Thymus (tissue), 11 donors: ENCODE measurements around the gene HOMEZ. TPM values are rescaled to one million over a fixed set of nuclear protein-coding genes. Genes with fewer than 3 reads are reported as not detected.
"Not testable (repeated sequence)": the region's sequence is repeated elsewhere in the genome, so short reads cannot be mapped to it uniquely, and the experiment has no call there.

Experiments
- DNase-seq, 9 donors: peaks; one replicate each; pipeline ENCODE4 v3.0.0-alpha.2; 2013; ENCODE audit warnings: low spot score in 9 of 9, low read depth in 6 of 9, missing footprints in 1 of 9
- H3K27ac ChIP-seq, 2 donors: one replicate each; pipeline ENCODE4 v1.5.1; 2013; ENCODE audit warnings: control low read depth in 1 of 2, low read depth in 1 of 2, low read length in 1 of 2, mild to moderate bottlenecking in 1 of 2, moderate library complexity in 1 of 2
- H3K27me3 ChIP-seq, 2 donors: one replicate each; pipeline ENCODE4 v1.5.1; 2013; ENCODE audit warnings: low read length in 1 of 2; ENCODE audit not compliant: control insufficient read depth in 2 of 2, insufficient read depth in 1 of 2
- H3K36me3 ChIP-seq, 2 donors: one replicate each; pipeline ENCODE4 v1.5.1; 2013; ENCODE audit warnings: low read length in 1 of 2, mild to moderate bottlenecking in 1 of 2, moderate library complexity in 1 of 2; ENCODE audit not compliant: control insufficient read depth in 2 of 2, insufficient read depth in 2 of 2
- H3K4me1 ChIP-seq, 2 donors: one replicate each; pipeline ENCODE4 v1.5.1; 2013; ENCODE audit warnings: low read length in 2 of 2; ENCODE audit not compliant: control insufficient read depth in 2 of 2, insufficient read depth in 2 of 2
- H3K4me3 ChIP-seq, 2 donors: one replicate each; pipeline ENCODE4 v1.5.1; 2013; ENCODE audit warnings: low read length in 2 of 2, control low read depth in 1 of 2, mild to moderate bottlenecking in 1 of 2
- H3K9me3 ChIP-seq, 2 donors: one replicate each; pipeline ENCODE4 v1.5.1; 2013; ENCODE audit warnings: low read length in 1 of 2, mild to moderate bottlenecking in 1 of 2; ENCODE audit not compliant: control insufficient read depth in 2 of 2, insufficient read depth in 1 of 2
- WGBS: extraction: QIAGEN DNeasy Blood & Tissue Kit; methylation state at CpG from one replicate; pipeline ENCODE4 v1.1.7; 2013; 5-methylcytosine and 5-hydroxymethylcytosine counted together
- polyA plus RNA-seq: library from polyadenylated mRNA; stranded (reverse); fragments of 200-250 nt; gene quantifications from one replicate; pipeline ENCODE4 v1.2.3, GENCODE V29; 2013
- total RNA-seq: library from RNA; stranded (reverse); fragments of 120-200 nt; gene quantifications from one replicate; pipeline ENCODE4 v1.2.4, GENCODE V29; 2013
- donor health status: healthy.

HOMEZ gene
- total and polyA plus RNA-seq, 2 donors, result 10.2 to 10.6 TPM

GRCh38 chr14:23286902-23287479 is 1.1 kb upstream of the HOMEZ start:
- Histone ChIP-seq H3K4me1 (peaks cover 3 to 15% of the 10 kb centered on the region in 2 donors), H3K27me3 (no peaks in the 10 kb centered on the region), H3K4me3 (peak overlapping the region; percentile 80 to 92), H3K36me3 (peaks cover 0 to 4% of the 10 kb centered on the region in 2 donors), H3K27ac (peak overlapping the region; percentile 89 to 91), H3K9me3 (no peaks in the 10 kb centered on the region)
- 72% methylated on average over 6 of the region's 6 CpGs for WGBS
- DNase-seq, result no peak

GRCh38 chr14:23285530-23286019 is 357 bp downstream of the HOMEZ start:
- Histone ChIP-seq H3K27ac (peak overlapping the region; percentile 85 to 88), H3K4me3 (peak overlapping the region; percentile 80 to 92), H3K36me3 (peaks cover 0 to 4% of the 10 kb centered on the region in 2 donors), H3K4me1 (peaks cover 3 to 15% of the 10 kb centered on the region in 2 donors), H3K27me3 (no peaks in the 10 kb centered on the region), H3K9me3 (no peaks in the 10 kb centered on the region)
- DNase-seq, result no peak
- WGBS, result under 1% methylated on average over 22 of the region's 22 CpGs

DNA sequence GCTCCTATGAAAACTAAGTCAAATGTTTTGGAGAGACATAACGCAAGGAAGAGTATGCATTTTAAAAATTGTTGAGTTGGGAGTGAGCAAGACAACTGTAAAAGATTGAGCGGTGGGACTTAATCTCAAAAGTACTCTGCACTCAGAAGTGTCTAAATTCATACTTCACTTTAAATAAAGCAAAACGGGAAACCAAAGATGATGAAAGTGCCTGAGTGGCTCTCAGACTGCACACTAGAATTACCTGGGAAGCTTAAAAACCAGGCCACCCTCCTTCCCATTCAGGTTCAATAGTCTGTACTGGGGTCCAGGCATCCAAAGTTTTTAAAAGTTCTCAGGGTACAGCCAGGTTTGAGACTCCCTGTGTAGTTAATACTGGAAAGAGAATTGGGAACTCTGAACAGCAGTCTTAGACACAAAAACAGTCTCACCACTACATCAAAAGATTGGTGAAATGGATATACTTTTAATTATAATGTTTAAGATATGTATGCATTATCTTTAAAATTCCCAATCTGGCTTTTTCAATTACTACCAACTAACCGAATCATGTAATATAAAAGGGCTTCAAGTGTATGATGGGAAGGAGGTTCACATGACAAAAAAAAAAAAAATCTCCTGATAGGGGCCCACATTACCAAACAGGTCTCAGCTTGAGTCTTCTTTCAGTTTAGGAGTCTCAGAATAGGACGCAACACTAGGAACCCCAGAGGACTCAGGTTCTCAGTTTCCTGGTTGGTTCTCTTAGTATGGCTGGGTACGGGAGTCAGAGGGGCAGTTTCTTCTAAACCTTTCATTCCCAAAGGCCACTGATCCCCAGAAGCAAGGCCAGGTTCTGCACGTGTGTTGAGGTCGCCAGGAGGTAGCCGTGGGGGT is 1.0 kb downstream of the HOMEZ start:
- Histone ChIP-seq H3K9me3 (no peaks in the 10 kb centered on the region), H3K27ac (peak overlapping the region; percentile 85 to 88), H3K4me3 (peak overlapping the region; percentile 80 to 92), H3K4me1 (peaks cover 3 to 15% of the 10 kb centered on the region in 2 donors), H3K27me3 (no peaks in the 10 kb centered on the region), H3K36me3 (peaks cover 0 to 4% of the 10 kb centered on the region in 2 donors)
- 33% methylated on average over 9 of the region's 9 CpGs for WGBS
- DNase-seq, result peak in 3 of 9 donors; percentile 19 to 57 (median 23)

DNA sequence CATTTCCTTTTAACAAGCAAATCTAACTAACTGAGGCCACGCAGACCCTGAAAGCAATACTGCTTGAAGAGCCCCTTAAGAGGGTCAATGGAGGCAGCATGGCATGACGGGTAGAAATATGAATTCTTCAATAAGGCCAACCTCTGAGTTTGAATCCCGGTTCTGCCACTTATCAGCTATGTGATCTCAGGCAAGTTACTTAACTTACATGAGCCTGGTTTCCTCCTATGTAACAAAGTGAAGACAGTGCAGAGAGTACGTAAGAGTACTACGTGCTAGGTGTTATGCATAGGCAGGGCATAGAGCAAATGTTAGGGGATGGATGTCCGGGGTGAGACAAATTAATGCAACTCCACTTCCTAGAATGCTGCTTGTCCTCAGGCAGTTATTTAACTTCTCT is 4.7 kb downstream of the HOMEZ start:
- no peaks in the 10 kb centered on the region for H3K27me3 ChIP-seq
- peaks cover 0 to 7% of the 10 kb centered on the region in 2 donors for H3K4me1 ChIP-seq
- no peak overlapping the region for H3K27ac ChIP-seq
- 99% methylated on average over 6 of the region's 6 CpGs for WGBS
- no peak for DNase-seq
- H3K36me3 ChIP-seq, result peaks cover 4 to 5% of the 10 kb centered on the region in 2 donors
- H3K4me3 ChIP-seq, result no peak overlapping the region
- no peaks in the 10 kb centered on the region for H3K9me3 ChIP-seq

GRCh38 chr14:23277928-23278327 is 8.0 kb downstream of the HOMEZ start:
- H3K27ac ChIP-seq, H3K9me3 ChIP-seq, H3K27me3 ChIP-seq, H3K4me1 ChIP-seq, DNase-seq, H3K4me3 ChIP-seq, H3K36me3 ChIP-seq: not testable (repeated sequence)
- 97% methylated on average over 6 of the region's 6 CpGs for WGBS

DNA sequence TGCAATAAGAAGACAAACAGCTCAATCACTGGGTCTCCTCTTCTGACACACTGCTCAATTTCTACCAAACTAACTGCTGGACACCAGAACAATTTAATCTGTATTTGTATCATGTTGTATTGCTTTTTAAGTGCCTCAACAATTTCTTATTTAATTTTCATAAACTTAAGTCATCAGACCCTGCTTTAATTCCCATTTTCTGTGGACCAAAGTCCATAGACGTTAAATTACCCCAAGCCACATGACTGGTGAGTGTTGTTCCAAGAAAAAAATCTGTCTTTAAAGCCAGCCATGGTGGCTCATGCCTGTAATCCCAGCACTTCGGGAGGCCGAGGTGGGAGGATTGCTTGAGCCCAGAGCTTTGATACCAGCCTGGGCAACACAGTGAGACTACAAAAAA is 8.7 kb downstream of the HOMEZ start:
- H3K27ac ChIP-seq, result no peak overlapping the region

GRCh38 chr14:23275412-23275811 is 10.5 kb downstream of the HOMEZ start:
- H3K9me3 ChIP-seq, result no peaks in the 10 kb centered on the region
- DNase-seq, result no peak
- 94% methylated on average over 2 of the region's 2 CpGs for WGBS

More for the DNA sequence above, 8.7 kb downstream of the HOMEZ start:
- 95% methylated on average over 3 of the region's 3 CpGs for WGBS
- no peak overlapping the region for H3K4me3 ChIP-seq
- peaks cover under 1 to 10% of the 10 kb centered on the region in 2 donors for H3K36me3 ChIP-seq
- H3K4me1 ChIP-seq, result no peaks in the 10 kb centered on the region
- no peaks in the 10 kb centered on the region for H3K27me3 ChIP-seq
- DNase-seq, result no peak
- H3K9me3 ChIP-seq, result no peaks in the 10 kb centered on the region

DNA sequence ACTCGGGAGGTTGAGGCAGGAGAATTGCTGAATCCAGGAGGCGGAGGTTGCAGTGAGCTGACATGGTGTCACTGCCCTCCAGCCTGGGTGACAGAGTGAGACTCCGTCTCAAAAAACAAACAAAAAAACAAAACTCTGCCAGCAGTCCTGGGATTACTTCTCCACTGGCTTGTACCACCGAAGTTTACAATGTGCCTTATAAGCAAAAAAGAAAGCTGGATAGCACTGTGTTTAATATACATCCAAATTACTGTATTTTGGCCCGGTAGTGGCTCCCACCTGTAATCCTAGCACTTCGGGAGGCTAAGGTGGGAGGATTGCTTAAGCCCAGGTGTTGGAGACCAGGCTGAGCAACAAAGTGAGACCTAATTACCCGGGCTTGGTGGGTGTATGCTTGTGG is 16.7 kb downstream of the HOMEZ start:
- H3K9me3 ChIP-seq, result no peaks in the 10 kb centered on the region
- no peak for DNase-seq
- H3K27ac ChIP-seq, result no peak overlapping the region
- 96% methylated on average over 7 of the region's 7 CpGs for WGBS
- H3K4me3 ChIP-seq, result no peak overlapping the region
- H3K4me1 ChIP-seq, result no peaks in the 10 kb centered on the region
- no peaks in the 10 kb centered on the region for H3K27me3 ChIP-seq
- H3K36me3 ChIP-seq, result no peaks in the 10 kb centered on the region

More at GRCh38 chr14:23275412-23275811, 10.5 kb downstream of the HOMEZ start:
- Histone ChIP-seq H3K36me3 (peaks cover 0 to 10% of the 10 kb centered on the region in 2 donors), H3K27ac (no peak overlapping the region), H3K27me3 (no peaks in the 10 kb centered on the region), H3K4me3 (no peak overlapping the region), H3K4me1 (no peaks in the 10 kb centered on the region)

DNA sequence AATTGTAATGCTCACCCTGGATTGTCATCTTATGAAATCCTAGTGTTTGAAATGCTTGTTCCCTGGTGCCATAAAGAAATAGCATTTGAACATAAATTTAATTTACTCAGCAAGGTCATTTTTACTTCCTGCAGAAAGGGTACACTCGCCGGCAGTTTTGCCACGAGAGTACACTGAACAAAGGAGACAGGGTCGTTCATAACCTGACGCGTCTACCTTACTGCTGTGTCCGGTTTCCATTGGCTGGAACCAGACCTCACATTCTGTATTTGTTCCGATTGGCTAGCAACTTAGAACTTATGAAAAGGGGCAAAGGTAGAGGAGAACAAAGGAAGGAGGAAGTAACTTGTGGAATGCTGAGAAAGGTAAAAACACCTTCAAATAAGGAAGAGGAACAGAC is 25.1 kb downstream of the HOMEZ start:
- WGBS, result 89% methylated on average over 8 of the region's 8 CpGs
- not testable (repeated sequence) for H3K27me3 ChIP-seq, H3K4me1 ChIP-seq, H3K4me3 ChIP-seq, H3K36me3 ChIP-seq, H3K27ac ChIP-seq, DNase-seq, H3K9me3 ChIP-seq
